Activated CD8-positive, alpha-beta memory T cell treated with anti-CD3 and anti-CD28 coated beads, Interleukin-2, amount 50 U/mL, for 24 hours (primary cell): ENCODE measurements around the gene ARHGAP6.
"Not testable (repeated sequence)": the region's sequence is repeated elsewhere in the genome, so short reads cannot be mapped to it uniquely, and the experiment has no call there.

Experiments used
- DNase-seq: peaks from one replicate; pipeline ENCODE4 v3.0.0-alpha.2; 2020; ENCODE audit errors: extremely low read depth

The ARHGAP6 gene

DNA sequence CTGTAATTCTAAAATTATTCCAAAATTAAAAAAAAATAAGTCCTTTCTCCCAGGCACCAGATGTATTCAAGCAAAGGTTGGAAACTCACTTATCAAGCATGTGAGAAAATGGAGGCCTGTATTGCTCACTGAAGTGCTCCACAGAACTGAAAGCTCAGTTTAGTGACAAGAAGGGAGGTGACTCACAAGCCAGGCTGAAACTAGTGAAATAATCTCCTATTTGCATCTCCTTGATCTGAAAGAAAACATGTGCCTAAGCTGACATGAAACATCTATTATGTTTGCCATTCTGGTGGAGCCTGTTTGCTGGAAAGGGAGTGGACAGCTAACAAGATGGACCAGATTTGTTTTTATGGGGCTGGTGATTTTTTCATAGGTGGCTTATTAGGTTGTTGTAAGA is 426.5 kb downstream of the ARHGAP6 start:
- no peak for DNase-seq

DNA sequence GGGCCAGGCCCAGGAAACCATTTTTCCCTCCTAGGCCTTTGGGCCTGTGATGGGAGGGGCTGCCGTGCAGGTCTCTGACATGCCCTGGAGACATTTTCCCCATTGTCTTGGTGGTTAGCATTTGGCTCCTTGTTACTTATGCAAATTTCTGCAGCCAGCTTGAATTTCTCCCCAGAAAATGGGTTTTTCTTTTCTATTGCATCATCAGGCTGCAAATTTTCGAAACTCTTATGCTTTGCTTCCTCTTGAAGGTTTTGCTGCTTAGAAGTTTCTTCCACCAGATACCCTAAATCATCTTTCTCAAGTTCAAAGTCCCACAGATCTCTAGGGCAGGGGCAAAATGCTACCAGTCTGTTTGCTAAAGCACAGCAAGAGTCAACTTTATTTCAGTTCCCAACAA is 430.3 kb downstream of the ARHGAP6 start:
- not testable (repeated sequence) for DNase-seq

DNA sequence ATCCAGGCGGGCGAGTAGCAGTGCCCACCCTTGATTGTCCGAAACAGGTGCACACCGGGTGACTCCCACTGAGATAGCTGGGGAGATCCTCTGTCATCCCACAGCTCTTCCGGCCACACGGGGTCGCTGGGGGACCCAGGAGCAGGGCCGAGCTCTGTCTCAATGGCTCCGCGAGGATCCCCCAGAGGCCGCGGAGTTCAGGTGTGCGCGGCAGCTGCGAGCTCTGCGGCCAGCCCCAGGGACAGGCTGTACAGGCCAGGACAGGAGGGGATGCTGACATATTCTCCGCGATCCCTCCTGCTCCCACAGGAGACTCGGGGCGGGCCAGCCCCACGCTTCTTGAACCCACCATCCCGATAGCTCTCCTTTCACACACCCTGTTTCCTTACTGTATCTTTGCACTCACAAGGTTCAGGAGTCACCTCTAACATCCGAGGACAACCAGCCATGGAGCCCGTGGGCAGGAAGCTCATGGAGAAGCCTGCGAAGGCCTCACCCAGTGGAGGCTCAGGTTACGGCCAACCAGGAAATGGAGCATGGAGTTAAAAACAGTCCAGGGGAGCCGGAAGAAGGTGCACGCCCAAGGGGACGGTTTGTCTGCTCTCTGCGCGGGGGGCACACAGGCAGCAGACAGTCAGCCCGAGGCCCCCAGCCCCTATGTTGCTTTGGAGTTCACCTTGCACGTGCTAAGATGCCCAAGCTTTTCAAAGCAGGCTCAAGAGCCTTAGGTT is 450.4 kb downstream of the ARHGAP6 start:
- no peak for DNase-seq

DNA sequence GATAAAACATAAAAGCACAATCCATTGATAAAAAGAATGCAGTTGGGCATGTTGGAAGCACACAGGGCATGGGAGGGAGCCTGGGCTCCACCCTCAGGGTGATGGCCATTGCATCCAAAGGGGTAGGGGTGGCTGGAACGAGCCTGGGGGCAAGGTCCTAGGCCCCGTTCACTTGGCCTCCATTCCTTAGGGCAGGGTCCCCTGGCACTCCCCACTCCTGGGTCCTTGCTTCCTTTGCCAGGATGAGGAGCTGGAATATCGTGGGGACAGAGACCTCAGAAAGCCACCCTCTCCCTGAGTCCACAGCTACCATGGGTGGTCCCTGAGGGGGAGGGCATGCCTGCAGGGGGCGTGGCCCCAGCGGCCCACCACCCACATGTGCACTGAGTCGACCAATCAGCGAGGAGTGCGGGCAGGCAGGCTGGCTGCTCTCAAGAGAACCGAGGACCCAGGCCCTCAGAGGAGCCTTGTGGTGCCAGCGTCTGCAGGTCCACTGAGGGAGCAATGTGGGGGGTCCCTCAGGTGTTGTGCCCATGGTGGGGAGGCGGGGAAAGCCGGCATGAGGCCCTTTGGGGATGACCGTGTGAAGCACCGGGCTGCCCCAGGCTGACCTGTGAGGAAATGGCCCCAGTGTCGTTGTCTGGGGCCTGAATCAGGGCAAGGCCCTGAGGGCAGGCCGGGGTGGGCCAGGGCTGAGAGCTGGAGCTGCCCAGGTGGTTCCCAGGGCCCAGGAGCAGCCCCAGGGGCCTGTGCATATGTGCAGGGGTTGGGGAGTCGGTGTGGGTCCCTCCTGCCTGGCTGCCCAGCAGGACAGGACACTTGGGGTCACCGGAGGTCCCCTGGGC is 451.2 kb downstream of the ARHGAP6 start:
- DNase-seq, result no peak

DNA sequence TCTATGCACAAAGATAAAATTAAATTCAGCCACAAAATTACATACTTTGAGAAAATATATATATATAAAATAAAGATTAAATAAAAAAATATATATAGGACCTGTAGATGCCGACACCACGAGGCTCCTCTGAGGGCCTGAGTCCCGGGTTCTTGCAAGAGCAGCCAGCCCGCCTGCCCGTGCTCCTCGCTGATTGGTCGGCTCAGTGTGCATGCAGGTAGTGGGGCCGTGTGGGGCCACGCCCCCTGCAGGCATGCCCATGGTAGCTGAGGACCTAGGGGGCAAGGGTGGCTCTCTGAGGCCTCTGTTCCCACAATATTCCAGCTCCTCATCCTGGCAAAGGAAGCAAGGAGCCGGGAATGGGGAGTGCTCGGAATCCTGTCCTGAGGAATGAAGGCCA is 453.0 kb downstream of the ARHGAP6 start:
- DNase-seq, result no peak

DNA sequence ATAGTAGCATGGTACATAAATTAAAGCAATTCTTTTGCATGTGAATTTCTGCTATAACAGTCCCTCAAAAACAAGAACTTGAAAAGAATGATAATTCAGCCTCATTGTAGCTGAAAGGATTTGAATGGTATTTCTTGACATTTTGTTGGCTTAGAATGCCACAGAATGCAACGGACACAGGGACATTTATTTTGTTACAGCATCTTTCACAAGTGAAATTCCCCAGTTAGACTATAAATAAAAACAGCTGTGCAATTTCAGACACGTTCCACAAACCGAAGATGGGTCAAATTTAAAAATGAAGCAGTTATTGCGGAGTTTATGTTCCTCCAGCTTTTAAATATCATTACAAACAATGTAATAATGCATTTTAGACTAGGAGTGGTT is 455.3 kb downstream of the ARHGAP6 start:
- no peak for DNase-seq

DNA sequence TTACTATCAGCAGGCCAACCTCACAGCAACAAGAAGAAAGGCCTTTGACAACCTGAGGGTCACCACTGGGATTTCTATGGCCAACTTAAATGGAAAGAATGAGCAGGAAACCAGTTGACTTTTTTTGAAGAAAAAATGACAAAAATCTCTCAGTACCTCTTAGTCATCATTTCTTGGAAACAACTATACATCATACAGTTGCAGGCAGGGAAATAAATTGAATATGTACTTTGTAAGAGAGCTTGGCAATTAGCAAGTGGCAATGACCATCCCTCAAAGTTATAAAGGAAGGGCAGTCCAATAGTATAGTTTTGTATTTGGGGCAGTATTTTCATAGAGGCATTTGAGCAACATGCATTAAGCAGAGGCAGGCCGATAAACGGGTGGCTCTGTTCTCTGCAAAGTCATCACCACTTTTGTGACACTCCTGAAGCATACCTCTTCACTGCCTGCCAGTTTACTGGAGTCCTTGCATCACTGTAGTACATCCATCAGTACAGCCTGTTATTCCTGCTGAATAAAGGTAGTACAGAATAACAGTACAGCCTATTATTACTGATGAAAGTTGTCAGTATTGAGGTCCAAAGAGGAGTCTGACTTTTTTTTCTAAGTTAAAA is 455.8 kb downstream of the ARHGAP6 start:
- DNase-seq, result no peak

DNA sequence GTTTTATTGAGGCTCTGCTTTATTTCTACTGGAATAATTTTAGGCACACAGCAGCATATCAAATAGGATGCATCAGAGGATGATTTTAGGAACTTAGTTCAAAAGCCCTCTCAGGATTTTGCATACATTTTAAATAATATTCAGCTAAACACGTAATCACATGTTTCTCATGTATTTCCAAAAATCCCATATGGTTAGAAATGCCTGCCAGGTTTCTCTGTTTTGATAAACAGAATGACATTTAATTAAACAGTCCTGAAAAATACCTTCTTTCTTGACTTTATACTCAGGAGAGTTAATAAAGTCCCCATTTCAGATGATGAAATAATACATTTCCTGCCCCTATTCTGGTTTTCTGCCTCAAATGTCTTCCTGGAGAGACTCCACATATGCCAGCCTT is 459.0 kb downstream of the ARHGAP6 start:
- no peak for DNase-seq

DNA sequence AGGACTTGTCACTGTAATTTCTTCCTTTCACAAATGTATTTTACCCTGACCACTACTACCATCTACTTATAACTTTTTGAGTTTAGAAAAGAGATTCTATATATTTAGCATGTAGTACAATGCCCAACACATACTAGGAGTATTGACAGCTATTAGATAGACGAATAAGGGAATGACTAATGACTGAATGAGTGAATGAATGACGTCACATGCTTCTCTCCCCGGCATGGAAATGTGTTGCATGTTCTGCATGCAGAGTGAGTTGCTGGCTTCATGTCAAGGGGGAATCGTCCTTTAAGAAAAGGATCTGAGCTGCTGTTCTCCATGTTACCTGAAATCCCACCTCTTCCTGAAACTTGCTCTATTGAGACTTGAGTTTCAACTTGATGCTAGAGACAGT is 459.9 kb downstream of the ARHGAP6 start:
- DNase-seq, result no peak

DNA sequence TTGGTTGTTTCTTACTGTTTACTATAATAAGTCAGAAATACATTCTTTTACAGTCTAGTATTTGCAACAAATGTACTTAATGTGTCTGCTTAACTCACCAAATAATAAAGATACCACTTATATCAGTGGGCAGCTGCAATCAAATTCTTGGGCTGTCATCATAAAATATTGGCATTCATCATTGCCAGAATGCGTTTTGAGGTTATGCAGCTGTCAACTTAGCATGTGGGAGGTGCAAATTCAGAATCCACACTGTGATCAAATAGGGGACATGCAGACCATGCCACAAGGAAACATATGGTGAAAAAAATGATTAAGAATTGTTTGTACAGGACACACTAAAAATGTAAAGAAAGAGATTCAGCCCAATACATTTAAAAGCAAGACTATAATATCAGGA is 468.0 kb downstream of the ARHGAP6 start:
- DNase-seq, result no peak

DNA sequence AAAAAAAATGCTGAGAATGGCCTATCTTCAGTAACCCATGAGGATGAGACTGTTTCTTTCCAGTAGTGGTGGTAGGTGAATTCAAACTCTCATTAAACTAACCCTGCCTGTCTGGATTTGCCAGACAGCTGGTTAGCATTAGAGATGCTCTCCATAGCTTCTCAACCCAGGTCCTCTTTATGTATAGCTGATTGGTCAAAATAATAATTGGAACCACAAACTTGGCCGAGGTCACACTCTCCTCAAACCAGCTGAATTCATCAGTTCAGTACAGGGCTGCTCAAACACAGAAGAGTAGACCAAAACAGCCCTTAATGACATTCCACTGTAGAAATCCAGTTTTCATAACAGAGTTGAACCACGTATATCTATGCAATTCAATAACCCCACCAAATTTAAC is 469.2 kb downstream of the ARHGAP6 start:
- DNase-seq, result no peak

DNA sequence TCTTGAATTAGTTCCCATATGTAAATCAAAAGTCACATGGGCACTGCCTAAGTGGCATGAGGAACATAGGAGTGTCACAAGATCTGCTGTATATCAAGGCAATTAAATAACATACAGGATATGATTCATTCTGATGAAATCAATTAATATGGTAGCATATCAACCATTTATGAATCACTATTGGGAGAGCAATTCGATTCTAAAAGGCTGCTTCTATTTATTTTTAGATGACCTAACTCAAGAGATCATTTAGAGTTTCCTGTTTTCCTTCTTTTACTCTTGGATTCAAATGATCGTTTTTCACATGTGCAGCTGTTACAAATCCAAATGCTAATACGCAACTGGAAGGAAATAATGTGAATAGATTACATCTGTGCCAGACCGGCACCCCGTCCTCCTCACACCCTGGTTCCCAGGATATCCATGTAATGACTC is 472.7 kb downstream of the ARHGAP6 start:
- no peak for DNase-seq

DNA sequence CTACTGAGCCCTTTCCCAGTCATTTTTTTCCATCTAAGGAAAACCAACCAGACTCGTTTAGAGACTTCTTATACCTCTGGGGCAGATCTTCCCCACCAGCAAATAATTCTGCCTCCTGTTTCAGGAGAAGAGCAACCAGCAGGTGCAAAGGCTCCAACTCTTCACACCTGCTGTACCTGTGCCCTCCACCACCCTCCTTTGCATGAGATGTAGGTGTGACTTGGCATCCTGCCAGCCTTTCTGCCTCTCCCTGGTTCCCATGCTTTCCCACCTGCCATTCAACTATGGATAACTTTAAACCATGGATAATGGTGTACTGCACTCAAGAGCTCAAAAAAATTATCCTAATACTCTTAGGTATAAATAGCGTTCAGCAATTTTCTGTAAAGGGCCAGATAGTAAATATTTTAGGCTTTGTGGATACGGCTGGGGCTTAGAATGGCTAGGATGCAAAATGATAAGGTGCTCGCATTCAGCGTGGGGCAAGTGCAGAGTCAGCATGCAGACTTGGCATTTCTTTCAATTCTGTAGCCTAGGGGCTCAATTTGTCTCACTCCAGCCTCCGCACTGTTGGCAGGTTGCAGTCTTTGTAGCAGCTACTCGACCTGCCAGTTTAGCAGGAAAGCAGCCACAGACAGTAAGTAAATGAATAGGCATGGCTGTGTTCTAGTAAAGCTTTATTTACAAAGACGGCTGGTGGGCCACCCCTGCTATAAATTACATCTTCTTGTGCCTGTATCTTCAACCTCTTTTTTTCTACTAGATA is 474.8 kb downstream of the ARHGAP6 start:
- no peak for DNase-seq

DNA sequence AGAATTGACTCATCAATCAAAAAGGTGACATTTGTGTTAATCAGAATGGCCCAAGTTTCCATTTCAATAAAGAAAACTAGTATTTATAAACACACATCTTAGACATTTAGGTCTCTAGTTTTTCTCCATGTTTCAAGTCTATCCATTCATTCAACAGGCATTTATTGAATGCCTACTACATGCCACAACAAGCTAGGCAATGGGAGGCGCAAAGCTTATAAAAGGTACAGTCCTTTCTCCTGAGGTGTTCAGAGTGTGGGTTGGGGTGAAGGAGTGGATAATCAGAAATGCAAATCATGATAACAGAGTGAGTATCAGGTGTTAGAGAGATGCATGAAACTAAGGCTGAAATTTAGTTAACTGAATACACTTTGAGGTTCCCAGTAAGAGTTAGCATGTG is 476.6 kb downstream of the ARHGAP6 start:
- no peak for DNase-seq

DNA sequence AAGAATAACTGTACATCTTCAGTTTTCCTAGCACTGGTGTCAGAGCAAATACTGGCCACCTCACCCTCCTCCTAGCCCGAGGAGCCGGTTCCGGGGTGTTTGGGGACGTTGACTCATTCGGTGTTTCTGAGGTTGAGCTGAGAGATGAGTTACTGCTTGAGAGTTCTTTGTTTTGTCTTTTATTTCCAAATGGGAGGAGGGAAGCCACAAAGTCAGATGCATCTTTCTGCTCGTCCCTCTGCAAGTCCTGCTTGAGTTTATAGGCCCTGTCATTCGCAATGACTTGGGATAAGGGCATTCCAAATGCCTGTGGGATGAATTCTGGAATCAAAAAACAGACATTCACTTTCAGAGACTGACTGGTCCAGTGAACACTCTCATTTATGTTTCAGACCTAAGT is 477.1 kb downstream of the ARHGAP6 start:
- no peak for DNase-seq

DNA sequence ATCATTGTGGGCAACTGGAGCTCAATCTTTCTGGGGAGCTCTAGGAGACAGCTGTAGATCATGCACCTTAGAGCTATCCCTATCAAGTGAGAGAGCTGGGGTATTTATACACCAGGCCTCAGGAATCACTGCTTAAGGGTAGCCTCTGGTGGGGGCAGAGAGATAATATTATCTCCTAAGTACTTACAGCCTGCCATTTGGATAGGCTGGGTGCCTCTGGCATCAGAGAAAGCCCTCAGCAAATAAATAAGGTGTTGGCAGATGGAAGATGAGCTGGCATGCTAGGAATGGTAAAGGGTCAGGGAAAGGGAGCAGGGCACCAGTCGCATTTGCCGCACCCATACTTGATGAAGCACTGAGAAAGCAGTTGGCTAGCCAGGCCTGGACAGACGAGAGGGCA is 478.7 kb downstream of the ARHGAP6 start:
- no peak for DNase-seq

DNA sequence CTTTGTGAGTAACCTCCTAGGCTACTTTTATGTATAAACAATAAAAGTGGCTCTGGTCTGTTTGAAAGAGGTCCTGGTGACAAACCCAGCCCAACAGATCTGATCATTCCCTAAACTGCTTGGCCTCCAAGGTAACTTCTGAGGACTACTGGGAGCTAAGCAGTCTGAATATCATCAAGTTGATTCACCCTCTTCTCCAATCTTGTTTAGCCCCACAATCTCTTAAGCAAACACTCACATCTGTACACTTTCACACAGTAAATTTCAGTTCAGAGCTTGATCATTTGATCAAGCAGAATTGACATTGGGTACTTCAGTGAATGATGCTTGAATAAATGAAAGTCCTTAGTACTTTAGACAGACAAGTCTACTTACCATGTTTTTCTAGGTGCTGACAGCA is 479.9 kb downstream of the ARHGAP6 start:
- no peak for DNase-seq

DNA sequence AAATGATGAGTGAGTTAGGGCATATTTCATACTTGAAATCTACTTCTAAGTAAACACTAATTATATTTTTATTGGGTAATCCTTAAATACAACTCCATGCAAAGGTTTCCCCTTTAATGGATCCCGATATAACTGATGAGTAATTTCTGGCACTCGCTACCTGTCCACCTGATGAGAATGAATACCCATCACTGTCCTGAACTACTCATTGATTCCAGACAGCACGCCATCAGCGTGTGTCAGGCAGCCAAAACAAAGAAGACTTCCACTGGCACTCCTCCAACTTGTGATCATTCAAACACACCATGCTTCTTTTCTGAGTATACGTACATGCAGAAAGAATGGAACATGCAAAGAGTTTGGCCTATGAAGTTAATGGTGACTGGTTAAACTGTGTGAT is 485.1 kb downstream of the ARHGAP6 start:
- DNase-seq, result no peak

DNA sequence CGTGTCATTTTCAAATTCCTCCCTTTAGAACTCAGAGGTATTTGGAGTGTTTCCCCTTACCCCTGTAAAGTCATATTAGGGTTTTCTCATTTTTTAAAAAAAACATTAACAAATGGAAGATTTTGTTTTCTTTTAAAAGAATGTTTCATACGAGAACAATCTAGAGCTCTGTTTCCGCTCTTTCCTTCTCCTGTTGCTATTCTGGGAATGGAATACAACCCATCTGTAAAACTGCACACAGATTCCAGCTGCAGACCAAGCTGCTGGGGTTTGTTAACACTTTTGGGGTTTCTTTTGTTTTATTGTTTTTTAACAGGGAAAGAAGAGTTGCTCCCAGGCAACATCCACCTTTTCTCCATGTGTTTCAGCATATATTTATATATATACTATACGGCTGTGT is 493.3 kb downstream of the ARHGAP6 start:
- DNase-seq, result no peak

DNA sequence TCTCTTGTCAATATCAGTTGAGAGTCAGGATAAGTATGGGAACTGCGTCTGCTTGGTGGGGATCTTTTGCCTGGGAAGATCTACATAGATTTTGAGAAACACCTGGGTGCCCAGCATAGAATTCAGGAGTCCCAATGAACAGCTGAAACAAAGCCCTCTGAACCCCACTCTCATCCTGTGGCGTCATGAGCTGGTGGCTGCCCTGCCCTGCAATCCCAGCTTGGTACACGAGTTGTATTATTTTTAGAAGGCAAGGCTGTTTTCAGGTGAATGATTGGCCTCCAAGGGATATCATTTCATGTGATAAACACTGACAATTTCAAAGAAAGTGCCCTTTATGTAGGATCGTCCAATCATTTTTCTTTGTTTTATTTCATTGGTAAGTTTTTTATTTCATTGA is 493.8 kb downstream of the ARHGAP6 start:
- no peak for DNase-seq

DNA sequence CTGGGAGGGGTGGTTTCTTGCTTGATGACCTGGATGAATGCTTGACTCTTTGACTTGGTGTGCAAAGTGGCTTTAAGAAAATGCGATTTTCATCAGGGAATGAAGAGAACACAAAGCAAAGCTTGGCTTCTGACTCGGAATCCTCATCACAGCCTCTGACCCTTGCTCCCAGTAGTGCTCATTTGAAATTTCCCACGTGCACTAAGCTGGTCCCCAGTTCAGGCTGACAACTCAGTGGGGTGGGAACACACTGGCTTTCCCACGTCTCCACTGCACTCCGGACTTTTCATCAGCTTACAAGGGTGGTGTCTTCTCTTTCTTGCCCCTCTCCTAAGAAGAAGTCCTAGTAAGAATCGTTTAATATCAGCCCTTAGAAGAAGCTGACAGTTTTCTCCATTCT is 501.3 kb downstream of the ARHGAP6 start:
- no peak for DNase-seq

DNA sequence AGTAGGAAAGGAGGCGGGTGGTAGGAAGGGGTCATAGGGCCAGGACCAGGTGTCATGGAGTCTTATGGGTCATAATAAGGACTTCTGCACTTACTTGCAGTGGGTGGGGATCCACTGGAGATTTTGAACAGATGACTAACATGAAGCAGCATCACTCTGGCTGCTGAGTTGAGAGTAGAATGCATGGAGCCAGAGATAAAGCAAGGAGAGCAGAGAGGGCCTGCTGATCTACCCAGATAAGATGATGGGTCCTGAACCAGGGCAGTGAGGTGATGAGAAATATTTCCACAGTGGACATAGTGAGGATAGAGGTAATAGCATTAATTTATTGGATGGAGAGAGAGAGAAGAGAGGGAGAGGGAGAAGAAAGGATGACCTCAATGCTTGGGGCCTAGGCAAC is 506.6 kb downstream of the ARHGAP6 start:
- no peak for DNase-seq
